ENCODE results near the gene FRG2C.
"Not testable (repeated sequence)": the region's sequence is repeated elsewhere in the genome, so short reads cannot be mapped to it uniquely, and the experiment has no call there.

The FRG2C gene

DNA sequence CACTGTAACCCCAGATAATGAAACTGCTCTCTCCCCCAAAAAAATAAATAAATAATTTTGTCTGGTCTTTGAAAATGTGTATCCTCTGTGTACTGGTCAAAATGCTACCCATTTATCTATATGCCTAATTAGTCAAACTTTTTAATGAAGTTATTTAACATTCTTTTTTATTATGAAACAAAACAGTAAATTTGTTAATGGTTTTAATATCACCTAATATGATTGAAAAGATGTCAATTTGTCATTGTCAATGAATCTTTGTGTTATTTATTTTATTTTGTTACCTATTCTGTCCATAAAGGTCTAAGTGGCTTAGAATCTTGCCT is 5.1 kb upstream of the FRG2C start:
- H3K4me3 ChIP-seq (ENCODE audit: low read depth, low read length), result peak overlapping the region; percentile 34

DNA sequence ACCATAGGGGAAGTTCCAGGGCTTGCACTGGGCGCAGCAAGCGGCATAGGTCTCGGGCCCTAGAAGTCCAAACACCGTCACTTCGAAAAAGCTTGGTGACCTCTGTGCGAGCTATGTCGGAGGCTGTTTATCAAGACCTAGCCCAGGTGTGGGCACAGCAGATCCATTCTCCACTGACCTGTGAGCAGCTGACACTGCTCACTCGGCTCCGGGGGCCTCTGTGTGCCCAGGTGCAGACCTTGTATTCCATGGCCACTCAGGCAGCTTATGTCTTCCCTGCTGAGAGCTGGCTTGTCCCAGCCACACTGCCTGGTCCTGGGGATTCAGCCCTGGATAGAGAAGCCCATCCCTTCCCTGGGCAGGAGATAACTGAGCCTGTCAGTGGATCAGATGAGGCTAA is 1.5 kb downstream of the FRG2C start:
- not testable (repeated sequence) for H3K4me3 ChIP-seq (ENCODE audit: low read depth, low read length)

DNA sequence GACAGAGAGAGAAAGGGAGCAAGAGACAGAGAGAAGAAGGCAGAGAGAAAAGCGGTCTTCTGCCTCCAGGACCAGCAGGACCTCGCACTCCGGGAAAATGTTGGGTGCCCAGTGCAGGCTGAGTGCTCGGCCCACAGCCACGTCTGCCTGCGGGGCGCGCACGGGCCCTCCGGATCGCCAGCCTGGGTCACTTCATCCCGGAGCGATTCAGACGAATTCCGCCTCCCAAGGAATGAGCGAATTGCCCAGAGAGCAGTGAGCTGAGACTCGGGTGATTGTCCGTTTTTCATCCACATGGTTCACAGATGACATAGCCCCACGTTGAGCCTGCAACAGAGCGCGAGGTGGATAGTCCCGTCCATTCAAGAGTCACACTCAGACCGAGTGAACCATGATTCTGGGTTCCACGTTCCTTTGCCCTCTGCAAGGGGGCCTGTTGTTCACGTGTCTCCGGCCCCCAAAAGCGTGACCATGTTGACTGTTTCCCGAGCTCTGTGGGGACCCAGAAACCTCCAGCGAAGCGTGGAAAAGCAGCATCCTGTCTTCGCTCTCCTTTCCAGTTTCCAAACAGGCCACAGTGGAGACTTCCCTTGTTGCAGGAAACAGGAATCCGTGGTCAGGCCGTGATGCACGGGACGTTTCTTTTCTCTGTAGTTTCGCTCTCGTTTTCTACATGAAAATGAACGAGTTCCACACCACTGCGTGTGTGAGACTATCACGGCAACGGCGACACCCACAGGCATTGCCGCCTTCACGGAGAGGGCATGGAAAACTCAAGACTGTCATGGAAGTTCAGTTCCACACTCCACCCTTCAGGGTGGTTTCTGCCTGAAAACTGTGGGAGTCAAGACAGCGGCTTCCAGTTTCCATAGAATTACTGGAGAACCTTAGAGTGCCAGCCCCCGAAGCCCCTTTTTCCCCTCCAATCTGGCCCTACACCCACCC is 3.9 kb downstream of the FRG2C start:
- H3K4me3 ChIP-seq (ENCODE audit: low read depth, low read length), result not testable (repeated sequence)

DNA sequence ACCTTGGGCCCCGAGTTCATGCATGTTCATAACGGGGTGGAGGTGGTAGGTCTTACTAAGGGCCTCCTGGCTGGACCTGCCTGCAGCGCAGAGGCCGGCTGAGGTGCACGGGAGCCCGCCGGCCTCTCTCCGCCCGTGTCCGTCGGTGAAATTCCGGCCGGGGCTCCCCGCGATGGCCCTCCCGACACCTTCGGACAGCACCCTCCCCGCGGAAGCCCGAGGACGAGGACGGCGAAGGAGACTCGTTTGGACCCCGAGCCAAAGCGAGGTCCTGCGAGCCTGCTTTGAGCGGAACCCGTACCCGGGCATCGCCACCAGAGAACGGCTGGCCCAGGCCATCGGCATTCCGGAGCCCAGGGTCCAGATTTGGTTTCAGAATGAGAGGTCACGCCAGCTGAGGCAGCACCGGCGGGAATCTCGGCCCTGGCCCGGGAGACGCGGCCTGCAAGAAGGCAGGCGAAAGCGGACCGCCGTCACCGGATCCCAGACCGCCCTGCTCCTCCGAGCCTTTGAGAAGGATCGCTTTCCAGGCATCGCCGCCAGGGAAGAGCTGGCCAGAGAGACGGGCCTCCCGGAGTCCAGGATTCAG is 4.7 kb downstream of the FRG2C start:
- H3K4me3 ChIP-seq (ENCODE audit: low read depth, low read length), result not testable (repeated sequence)

DNA sequence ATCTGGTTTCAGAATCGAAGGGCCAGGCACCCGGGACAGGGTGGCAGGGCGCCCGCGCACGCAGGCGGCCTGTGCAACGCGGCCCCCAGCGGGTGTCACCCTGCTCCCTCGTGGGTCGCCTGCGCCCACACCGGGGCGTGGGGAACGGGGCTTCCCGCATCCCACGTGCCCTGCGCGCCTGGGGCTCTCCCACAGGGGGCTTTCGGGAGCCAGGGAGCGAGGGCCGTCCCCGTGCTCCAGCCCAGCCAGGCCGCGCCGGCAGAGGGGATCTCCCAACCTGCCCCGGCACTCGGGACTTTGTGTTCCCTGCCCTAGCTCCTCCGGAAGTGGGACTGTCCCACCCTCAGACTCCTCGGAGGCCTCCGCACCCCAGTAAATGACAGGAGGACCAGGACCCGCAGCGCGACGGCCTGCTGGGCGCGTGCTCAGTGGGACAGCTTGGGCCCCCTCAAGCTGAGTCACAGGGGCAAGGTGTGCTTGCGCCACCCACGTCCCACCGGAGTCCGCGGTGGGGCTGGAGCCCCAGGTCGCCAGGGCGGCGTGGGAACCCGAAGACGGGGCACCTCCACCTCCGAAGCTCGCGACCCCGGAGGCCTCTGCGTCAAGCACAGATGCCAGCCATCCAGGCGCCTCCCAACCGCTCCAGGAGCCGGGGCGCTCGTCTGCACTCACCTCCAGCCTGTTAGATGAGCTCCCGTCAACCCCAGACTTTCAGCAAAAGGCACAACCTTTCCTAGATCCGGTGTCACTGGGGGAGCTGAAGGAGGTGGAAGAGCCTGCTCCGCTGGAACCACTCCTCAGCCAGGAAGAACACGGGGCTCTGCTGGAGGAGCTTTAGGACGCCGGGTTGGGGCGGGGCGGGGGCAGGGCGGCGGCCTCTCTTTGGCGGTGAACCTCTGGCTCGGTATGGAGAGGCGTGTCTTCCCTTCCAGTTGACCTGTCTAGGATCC is 5.5 kb downstream of the FRG2C start:
- H3K4me3 ChIP-seq (ENCODE audit: low read depth, low read length), result not testable (repeated sequence)

DNA sequence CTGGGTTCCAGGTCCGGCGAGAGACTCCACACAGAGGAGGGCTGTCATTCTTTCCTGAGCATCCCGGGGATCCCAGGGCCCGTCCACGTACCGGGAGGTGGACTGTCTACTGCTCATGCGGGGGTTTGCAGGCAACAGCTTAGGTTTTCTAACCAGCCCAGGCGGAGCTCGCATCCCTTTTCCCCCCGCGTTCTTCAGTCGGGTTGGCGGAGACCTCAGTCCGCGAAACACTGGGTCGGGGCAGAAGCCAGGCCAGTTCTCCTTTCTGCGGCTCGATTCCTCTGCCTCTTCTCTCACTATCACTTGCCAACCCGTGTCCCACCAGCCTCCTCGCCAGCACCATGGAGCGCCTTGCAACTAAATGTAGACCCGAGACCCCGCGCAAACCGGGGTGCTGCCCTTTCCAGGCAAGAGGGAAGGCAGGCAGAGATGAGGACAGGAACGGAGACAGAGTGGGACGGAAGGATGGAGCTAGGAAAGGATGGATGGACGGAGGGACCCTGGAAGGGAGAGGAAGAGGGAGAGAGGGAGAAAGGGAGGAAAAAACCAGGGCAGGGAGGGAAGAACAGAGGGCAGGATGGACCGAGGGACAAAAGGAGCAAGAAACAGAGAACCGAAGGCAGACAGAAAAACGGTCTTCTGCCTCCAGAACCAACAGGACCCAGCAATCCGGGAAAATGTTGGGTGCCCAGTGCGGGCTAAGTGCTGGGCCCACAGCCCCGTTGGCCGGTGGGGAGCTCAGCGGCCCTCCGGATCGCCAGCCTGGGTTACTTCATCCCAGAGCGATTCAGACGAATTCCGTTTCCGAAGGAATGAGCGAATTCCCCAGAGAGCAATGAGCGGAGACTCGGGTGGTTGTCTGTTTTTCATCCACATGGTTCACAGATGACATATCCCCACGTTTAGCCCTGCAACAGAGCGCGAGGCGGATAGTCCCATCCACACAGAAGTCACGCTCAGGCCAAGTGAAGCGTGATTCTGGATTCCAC is 6.5 kb downstream of the FRG2C start:
- not testable (repeated sequence) for H3K4me3 ChIP-seq (ENCODE audit: low read depth, low read length)

- H3K4me3 ChIP-seq (ENCODE audit: low read depth, low read length), result not testable (repeated sequence)
Measured at GRCh38 chr3:75671287-75672139, 7.4 kb downstream of the FRG2C start.

DNA sequence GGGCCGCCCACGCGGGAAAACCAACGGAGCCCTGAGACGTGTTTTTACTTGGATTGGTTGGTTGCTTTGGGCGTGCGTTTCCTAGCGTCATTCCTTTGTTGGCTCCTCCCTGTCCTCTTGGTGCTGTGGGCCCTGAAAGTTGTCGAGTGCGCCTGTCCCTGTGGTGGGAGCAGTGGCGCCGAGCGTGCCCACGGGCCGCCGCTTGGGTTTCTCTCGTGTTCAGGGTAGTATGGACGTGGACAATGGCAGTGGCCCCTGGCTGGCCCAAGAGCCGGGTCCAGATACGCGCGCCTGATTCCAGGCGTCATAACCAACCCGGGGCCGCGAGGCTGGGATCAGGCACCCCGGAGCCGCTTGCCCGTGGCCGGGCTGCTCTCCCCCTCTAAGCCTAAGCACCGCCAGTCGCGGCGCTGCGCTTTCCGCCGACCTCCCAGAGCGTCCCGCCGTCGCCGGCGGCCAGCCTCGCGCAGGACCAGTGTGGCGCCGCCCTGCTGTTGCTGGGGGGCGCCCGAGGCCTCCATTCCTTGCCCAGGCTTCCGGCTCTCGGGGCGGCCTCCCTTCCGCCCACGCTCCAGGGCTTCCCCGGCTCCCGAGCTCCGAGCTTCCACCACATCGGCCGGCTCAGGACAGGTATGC is 8.1 kb downstream of the FRG2C start:
- not testable (repeated sequence) for H3K4me3 ChIP-seq (ENCODE audit: low read depth, low read length)

DNA sequence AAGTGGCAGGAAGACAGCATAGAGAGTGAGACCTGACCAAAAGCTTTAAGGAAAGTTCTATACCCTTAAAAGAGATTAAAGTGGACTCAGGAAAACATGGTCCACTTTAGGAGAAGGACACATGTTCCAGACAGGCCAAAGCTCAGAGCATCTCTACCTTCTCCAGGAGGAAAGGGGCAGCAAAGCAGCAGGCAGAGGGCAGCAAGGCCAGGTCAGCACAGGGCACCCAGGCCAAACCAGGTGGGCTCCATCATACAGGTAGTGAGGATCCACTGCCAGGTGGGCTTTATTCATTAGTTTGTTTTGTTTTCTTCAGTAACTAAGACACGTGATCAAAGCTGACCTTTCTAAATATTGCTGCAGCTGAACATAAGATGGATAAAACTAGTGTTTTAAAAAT is 19.8 kb downstream of the FRG2C start:
- not testable (repeated sequence) for H3K4me3 ChIP-seq (ENCODE audit: low read depth, low read length)

DNA sequence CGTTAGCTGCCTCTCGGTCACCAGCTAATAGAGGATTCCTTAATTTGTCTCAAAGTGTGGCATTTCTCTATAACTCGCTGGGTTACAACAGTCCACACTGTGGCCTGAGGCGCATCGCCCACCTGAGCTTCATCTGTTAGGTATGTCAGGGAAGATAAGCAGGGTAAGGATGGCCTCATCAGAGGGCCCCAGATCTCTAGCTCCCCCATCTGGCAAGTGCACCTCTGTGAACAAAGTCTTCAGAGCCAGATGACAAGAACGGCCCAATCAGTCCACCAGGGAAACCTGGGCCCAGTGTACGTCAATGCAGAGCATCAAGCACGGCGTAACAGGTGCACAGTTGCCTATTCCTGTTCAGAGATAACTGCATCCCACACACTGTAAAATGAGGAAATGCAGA is 23.2 kb downstream of the FRG2C start:
- TF ChIP-seq, protein P1, sequence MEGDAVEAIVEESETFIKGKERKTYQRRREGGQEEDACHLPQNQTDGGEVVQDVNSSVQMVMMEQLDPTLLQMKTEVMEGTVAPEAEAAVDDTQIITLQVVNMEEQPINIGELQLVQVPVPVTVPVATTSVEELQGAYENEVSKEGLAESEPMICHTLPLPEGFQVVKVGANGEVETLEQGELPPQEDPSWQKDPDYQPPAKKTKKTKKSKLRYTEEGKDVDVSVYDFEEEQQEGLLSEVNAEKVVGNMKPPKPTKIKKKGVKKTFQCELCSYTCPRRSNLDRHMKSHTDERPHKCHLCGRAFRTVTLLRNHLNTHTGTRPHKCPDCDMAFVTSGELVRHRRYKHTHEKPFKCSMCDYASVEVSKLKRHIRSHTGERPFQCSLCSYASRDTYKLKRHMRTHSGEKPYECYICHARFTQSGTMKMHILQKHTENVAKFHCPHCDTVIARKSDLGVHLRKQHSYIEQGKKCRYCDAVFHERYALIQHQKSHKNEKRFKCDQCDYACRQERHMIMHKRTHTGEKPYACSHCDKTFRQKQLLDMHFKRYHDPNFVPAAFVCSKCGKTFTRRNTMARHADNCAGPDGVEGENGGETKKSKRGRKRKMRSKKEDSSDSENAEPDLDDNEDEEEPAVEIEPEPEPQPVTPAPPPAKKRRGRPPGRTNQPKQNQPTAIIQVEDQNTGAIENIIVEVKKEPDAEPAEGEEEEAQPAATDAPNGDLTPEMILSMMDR (IDR thresholded peaks at IDR 0.05; ENCODE audit: low read depth, low read length), result no peak
- no peak overlapping the region for H3K4me3 ChIP-seq (ENCODE audit: low read depth, low read length)

GRCh38 chr3:75692061-75692460 is 27.9 kb downstream of the FRG2C start:
- TF ChIP-seq, protein P1 (IDR thresholded peaks at IDR 0.05; ENCODE audit: low read depth, low read length), result no peak
- H3K4me3 ChIP-seq (ENCODE audit: low read depth, low read length), result no peak overlapping the region

All from WI38 (cell line).